ENCODE data around the gene ZYX. TPM values are rescaled to one million over a fixed set of nuclear protein-coding genes. Genes with fewer than 3 reads are reported as not detected.
A peak's percentile ranks its signal among the peaks of the same experiment; 100 is the strongest.

The ZYX gene
- total and polyA plus RNA-seq, 2 of the 13 experiments (the other 11 are each of a cell fraction or from before 2014, with no cell fraction given): 9.9 to 13.7 TPM

DNA sequence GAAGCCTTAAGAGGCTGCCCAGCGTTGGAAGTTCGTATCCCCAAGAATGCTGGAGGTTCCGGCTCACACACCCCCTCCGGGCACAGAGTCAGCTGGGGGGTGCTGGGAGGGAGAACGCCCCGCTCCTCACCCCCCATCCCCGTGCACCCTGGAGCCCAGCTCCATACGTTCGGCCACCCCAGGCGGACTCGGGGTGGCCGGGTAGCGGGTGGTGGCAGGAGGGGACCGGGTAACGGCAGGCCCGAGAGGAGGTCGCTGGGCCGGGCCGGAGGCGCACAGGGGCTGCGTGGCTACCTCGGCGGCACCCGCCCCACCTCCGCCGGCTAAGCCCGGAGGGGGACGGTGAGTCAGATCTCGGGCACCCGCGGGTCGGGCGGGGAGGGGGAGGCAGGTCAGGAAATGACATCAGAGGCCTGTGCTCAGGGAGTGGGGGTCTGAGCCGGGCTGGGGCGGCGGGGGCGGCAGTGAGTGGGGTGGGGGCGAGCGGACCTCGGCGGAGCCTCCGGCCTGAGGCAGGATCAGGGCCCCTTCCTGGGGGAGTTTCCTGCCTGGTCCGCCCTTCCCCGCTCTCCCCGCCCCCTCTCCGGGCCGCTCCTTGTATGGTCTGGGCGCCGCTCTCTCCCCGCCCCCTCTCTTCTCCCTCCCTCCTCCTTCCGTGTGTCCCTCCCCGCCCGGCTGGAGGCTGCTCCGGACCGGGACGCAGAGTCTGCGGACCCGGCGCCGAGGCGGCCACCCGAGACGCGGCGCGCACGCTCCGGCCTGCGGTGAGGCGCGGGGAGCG is at the start of gene ZYX (continued):
- no peak for TF ChIP-seq SRSF4 (IDR thresholded peaks at IDR 0.05; ENCODE audit: low read depth, low read length, poor library complexity, severe bottlenecking)
- peak; percentile 61 for TF ChIP-seq HNRNPLL (IDR thresholded peaks at IDR 0.05; ENCODE audit: low read depth, low read length, poor library complexity, severe bottlenecking)
- TF ChIP-seq PCBP1 (IDR thresholded peaks at IDR 0.05; ENCODE audit: borderline replicate concordance, low read depth, low read length): 0 out of 2 replicates have a peak, but pooled peaks have one; percentile 47
- no peak for TF ChIP-seq NR0B2 (CRISPR knock-in tag; IDR thresholded peaks at IDR 0.05)
- 0 out of 2 replicates have a peak, but pooled peaks have one; percentile 42 for TF ChIP-seq TARDBP (CRISPR knock-in tag; IDR thresholded peaks at IDR 0.05)
- TF ChIP-seq, protein P1, sequence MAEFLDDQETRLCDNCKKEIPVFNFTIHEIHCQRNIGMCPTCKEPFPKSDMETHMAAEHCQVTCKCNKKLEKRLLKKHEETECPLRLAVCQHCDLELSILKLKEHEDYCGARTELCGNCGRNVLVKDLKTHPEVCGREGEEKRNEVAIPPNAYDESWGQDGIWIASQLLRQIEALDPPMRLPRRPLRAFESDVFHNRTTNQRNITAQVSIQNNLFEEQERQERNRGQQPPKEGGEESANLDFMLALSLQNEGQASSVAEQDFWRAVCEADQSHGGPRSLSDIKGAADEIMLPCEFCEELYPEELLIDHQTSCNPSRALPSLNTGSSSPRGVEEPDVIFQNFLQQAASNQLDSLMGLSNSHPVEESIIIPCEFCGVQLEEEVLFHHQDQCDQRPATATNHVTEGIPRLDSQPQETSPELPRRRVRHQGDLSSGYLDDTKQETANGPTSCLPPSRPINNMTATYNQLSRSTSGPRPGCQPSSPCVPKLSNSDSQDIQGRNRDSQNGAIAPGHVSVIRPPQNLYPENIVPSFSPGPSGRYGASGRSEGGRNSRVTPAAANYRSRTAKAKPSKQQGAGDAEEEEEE (CRISPR knock-in tag; IDR thresholded peaks at IDR 0.05; ENCODE audit: borderline replicate concordance): no peak
- TF ChIP-seq ERF (CRISPR knock-in tag; IDR thresholded peaks at IDR 0.05): 0 out of 2 replicates have a peak, but pooled peaks have one; percentile 8
- TF ChIP-seq ZMYM2 (CRISPR knock-in tag; IDR thresholded peaks at IDR 0.05): no peak
- no peak for TF ChIP-seq ZBTB46 (CRISPR knock-in tag; IDR thresholded peaks at IDR 0.05; ENCODE audit: borderline replicate concordance)
- no peak for TF ChIP-seq ZNF841 (CRISPR knock-in tag; IDR thresholded peaks at IDR 0.05; ENCODE audit: borderline replicate concordance)
- no peak for TF ChIP-seq ZNF674 (CRISPR knock-in tag; IDR thresholded peaks at IDR 0.05; ENCODE audit: low read depth)
- no peak for TF ChIP-seq ZNF543 (CRISPR knock-in tag; IDR thresholded peaks at IDR 0.05)
- peak; percentile 46 for TF ChIP-seq THAP11 (CRISPR knock-in tag; IDR thresholded peaks at IDR 0.05)
- TF ChIP-seq ZNF501 (CRISPR knock-in tag; IDR thresholded peaks at IDR 0.05): peak; percentile 78
- no peak for TF ChIP-seq DMAP1 (CRISPR knock-in tag; IDR thresholded peaks at IDR 0.05)
- TF ChIP-seq ZNF710 (CRISPR knock-in tag; IDR thresholded peaks at IDR 0.05; ENCODE audit: borderline replicate concordance): no peak
- no peak for TF ChIP-seq CTCF (CRISPR knock-in tag; IDR thresholded peaks at IDR 0.05)
- 0 out of 2 replicates have a peak, but pooled peaks have one; percentile 40 for TF ChIP-seq SMAD1 (CRISPR knock-in tag; IDR thresholded peaks at IDR 0.05; ENCODE audit: borderline replicate concordance, low read depth)

Data from HepG2 (cell line).